ENCODE data around the gene ERICH6B.

The ERICH6B gene

GRCh38 chr13:45598597-45598996 is 16.9 kb downstream of the ERICH6B start:
- DNase-seq: no peak

GRCh38 chr13:45596800-45597475 is 18.6 kb downstream of the ERICH6B start:
- no peak for DNase-seq

GRCh38 chr13:45595965-45596364 is 19.6 kb downstream of the ERICH6B start:
- no peak for DNase-seq

- DNase-seq: no peak
These were observed 20.8 kb downstream of the ERICH6B start for GRCh38 chr13:45594764-45595163.

GRCh38 chr13:45594227-45594626 is 21.3 kb downstream of the ERICH6B start:
- no peak for DNase-seq

GRCh38 chr13:45592758-45593157 is 22.8 kb downstream of the ERICH6B start:
- no peak for DNase-seq

GRCh38 chr13:45590066-45590465 is 25.5 kb downstream of the ERICH6B start:
- no peak for DNase-seq

- DNase-seq: no peak
These were observed 27.6 kb downstream of the ERICH6B start for GRCh38 chr13:45587897-45588296.

GRCh38 chr13:45584816-45585215 is 30.7 kb downstream of the ERICH6B start:
- peak in 1 of 2 experiments; percentile 5 for DNase-seq

- no peak for DNase-seq
These were observed 33.0 kb downstream of the ERICH6B start for GRCh38 chr13:45582408-45583076.

GRCh38 chr13:45576466-45576865 is 39.1 kb downstream of the ERICH6B start:
- DNase-seq: no peak

GRCh38 chr13:45575830-45576180 is 39.7 kb downstream of the ERICH6B start:
- DNase-seq: no peak

GRCh38 chr13:45575146-45575829 is 40.3 kb downstream of the ERICH6B start:
- no peak for DNase-seq

- DNase-seq: no peak
These were observed 50.2 kb downstream of the ERICH6B start for GRCh38 chr13:45565331-45565730.

GRCh38 chr13:45564133-45564776 is 51.3 kb downstream of the ERICH6B start:
- no peak for DNase-seq

GRCh38 chr13:45554604-45555109 is 60.9 kb downstream of the ERICH6B start:
- DNase-seq: no peak

GRCh38 chr13:45548281-45548680 is 67.3 kb downstream of the ERICH6B start:
- DNase-seq: peak in 1 of 2 experiments; percentile 15

- no peak for DNase-seq
These were observed 69.2 kb downstream of the ERICH6B start for GRCh38 chr13:45546410-45546765.

- no peak for DNase-seq
These were observed 69.7 kb downstream of the ERICH6B start for GRCh38 chr13:45545686-45546409.

GRCh38 chr13:45544520-45544919 is 71.0 kb downstream of the ERICH6B start:
- DNase-seq: no peak

- peak; percentile 31 to 55 for DNase-seq
These were observed 72.7 kb downstream of the ERICH6B start for GRCh38 chr13:45542878-45543277.

- DNase-seq: no peak
These were observed 73.1 kb downstream of the ERICH6B start for GRCh38 chr13:45542391-45542790.

GRCh38 chr13:45541806-45542205 is 73.7 kb downstream of the ERICH6B start:
- DNase-seq: peak in 1 of 2 experiments; percentile 53

Data from NCI-H524 (cell line).